Caco-2 (cell line): ENCODE measurements around the gene GRB10. TPM values are rescaled to one million over a fixed set of nuclear protein-coding genes. Genes with fewer than 3 reads are reported as not detected.

Source experiments
- BruUV-seq: library from RNA; stranded (reverse); fragments of 400-500 nt; replicated peaks from 2 replicates; lab custom pipeline; 2021; lab: Mats Ljungman, UMichigan
- CTCF ChIA-PET: fragments of 300-600 bp; sonication (Branson Sonifier 250); formaldehyde crosslinking; loops from one replicate; lab custom pipeline; 2022; ENCODE audit warnings: antibody characterized with exemption; lab: Charles Lee
- POLR2A ChIA-PET: fragments of 300-600 bp; sonication (Branson Sonifier 250); formaldehyde crosslinking; loops from one replicate; lab custom pipeline; 2022; ENCODE audit warnings: antibody characterized with exemption; lab: Charles Lee
- DNase-seq, 2 experiments: peaks; one replicate each; pipeline versions ENCODE4 v3.0.0 to v3.0.0-alpha.2; 2020 to 2022
- H3K27me3 ChIP-seq: replicated peaks from 2 replicates; pipeline ENCODE4 v1.6.0; 2011; ENCODE audit warnings: low read length; ENCODE audit not compliant: control insufficient read depth, insufficient read depth
- H3K36me3 ChIP-seq: 2 replicates; pipeline ENCODE4 v1.5.1; 2011; ENCODE audit warnings: low read length; ENCODE audit not compliant: control insufficient read depth, insufficient read depth
- H3K4me1 ChIP-seq: fragments of 250-450 bp; sonication (Bioruptor Pico); 2 replicates; pipeline ENCODE4 v1.5.1; 2020; ENCODE audit warnings: mild to moderate bottlenecking
- H3K4me3 ChIP-seq: 2 replicates; pipeline ENCODE4 v1.5.1; 2011; ENCODE audit warnings: low read depth, mild to moderate bottlenecking, control low read depth, low read length
- H3K9me3 ChIP-seq: fragments of 250-450 bp; sonication (Bioruptor Pico); 2 replicates; pipeline ENCODE4 v1.5.1; 2020; ENCODE audit warnings: mild to moderate bottlenecking, moderate library complexity
- H3K27ac Mint-ChIP-seq: one replicate; pipeline ENCODE4 v1.8.0; 2022; ENCODE audit warnings: mixed read lengths; ENCODE audit not compliant: unreplicated experiment
- H3K27me3 Mint-ChIP-seq: one replicate; pipeline ENCODE4 v1.8.0; 2022; ENCODE audit warnings: mixed read lengths; ENCODE audit not compliant: insufficient read depth, unreplicated experiment
- H3K36me3 Mint-ChIP-seq: one replicate; pipeline ENCODE4 v1.8.0; 2022; ENCODE audit warnings: mild to moderate bottlenecking, mixed read lengths; ENCODE audit not compliant: insufficient read depth, unreplicated experiment
- H3K4me1 Mint-ChIP-seq: one replicate; pipeline ENCODE4 v1.8.0; 2022; ENCODE audit warnings: low read depth, mixed read lengths; ENCODE audit not compliant: unreplicated experiment
- H3K4me3 Mint-ChIP-seq: one replicate; pipeline ENCODE4 v1.8.0; 2022; ENCODE audit warnings: mild to moderate bottlenecking, moderate library complexity, mixed read lengths; ENCODE audit not compliant: unreplicated experiment
- H3K9me3 Mint-ChIP-seq: one replicate; pipeline ENCODE4 v1.8.0; 2022; ENCODE audit warnings: mixed read lengths; ENCODE audit not compliant: unreplicated experiment
- intact Hi-C: fragments of 100-400 bp; cut with micrococcal nuclease; formaldehyde crosslinking; loops from one replicate; pipeline ENCODE4 v1.10.0; 2022; ENCODE audit not compliant: unreplicated experiment
- total RNA-seq: library from RNA; stranded (reverse); gene quantifications from 2 replicates; pipeline ENCODE4 v1.2.3, GENCODE V29; 2022
- TF ChIP-seq, protein P1 (sequence below), 2 experiments: fragments of 200-600 bp in 1 of 2; IDR thresholded peaks; 1 replicate in 1 of 2; 2 replicates in 1 of 2; pipeline versions ENCODE4 v1.5.1 to v1.8.0; 2011 to 2022; ENCODE audit warnings: antibody characterized with exemption in 1 of 2, control low read depth in 1 of 2, inconsistent platforms in 1 of 2, low read depth in 1 of 2, low read length in 1 of 2, mild to moderate bottlenecking in 1 of 2, moderate library complexity in 1 of 2; ENCODE audit not compliant: insufficient read depth in 1 of 2, severe bottlenecking in 1 of 2, unreplicated experiment in 1 of 2

GRB10 gene
- total RNA-seq, 1 experiment from 2014 or later = 79.3 TPM

DNA sequence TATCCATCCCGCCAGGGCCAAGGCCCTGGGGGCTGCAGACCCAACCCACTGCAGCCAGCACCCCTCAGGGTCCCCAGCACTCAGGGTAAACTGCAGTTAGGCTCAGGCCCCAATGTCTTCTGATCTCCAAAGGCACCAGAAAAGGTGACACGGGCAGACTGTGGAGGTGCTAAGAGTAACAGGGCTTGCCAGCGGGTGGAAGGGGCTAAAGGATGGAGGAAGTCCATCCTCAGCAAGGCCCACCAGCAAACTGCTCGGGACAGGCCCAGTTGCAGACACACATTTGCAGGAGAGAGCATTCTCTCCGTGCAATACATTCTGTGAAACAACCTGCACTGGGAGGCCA lies 121.9 kb downstream of the GRB10 start:
- no TSS peak for BruUV-seq
- H3K9me3 Mint-ChIP-seq = no peaks in the 10 kb centered on the region
- no peak overlapping the region for H3K27ac Mint-ChIP-seq
- H3K4me1 Mint-ChIP-seq = no peaks in the 10 kb centered on the region
- no peak overlapping the region for H3K4me3 Mint-ChIP-seq
- Histone ChIP-seq H3K4me1 (no peaks in the 10 kb centered on the region), H3K36me3 (no peaks in the 10 kb centered on the region; the same call in none of the 2 replicates), H3K27me3 (no peaks in the 10 kb centered on the region), H3K4me3 (no peak overlapping the region), H3K9me3 (no peaks in the 10 kb centered on the region)
- TF ChIP-seq, protein P1, sequence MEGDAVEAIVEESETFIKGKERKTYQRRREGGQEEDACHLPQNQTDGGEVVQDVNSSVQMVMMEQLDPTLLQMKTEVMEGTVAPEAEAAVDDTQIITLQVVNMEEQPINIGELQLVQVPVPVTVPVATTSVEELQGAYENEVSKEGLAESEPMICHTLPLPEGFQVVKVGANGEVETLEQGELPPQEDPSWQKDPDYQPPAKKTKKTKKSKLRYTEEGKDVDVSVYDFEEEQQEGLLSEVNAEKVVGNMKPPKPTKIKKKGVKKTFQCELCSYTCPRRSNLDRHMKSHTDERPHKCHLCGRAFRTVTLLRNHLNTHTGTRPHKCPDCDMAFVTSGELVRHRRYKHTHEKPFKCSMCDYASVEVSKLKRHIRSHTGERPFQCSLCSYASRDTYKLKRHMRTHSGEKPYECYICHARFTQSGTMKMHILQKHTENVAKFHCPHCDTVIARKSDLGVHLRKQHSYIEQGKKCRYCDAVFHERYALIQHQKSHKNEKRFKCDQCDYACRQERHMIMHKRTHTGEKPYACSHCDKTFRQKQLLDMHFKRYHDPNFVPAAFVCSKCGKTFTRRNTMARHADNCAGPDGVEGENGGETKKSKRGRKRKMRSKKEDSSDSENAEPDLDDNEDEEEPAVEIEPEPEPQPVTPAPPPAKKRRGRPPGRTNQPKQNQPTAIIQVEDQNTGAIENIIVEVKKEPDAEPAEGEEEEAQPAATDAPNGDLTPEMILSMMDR (IDR thresholded peaks at IDR 0.05; ENCODE audit: insufficient read depth in 1 of 2, low read depth in 1 of 2, low read length in 1 of 2, severe bottlenecking in 1 of 2, unreplicated experiment in 1 of 2) = no peak
- H3K27me3 Mint-ChIP-seq = no peaks in the 10 kb centered on the region
- CTCF ChIA-PET = no interaction called here
- POLR2A ChIA-PET = no interaction called here
- intact Hi-C loops = no loop called here
- H3K36me3 Mint-ChIP-seq = peaks cover 49% of the 10 kb centered on the region
- DNase-seq = no peak

DNA sequence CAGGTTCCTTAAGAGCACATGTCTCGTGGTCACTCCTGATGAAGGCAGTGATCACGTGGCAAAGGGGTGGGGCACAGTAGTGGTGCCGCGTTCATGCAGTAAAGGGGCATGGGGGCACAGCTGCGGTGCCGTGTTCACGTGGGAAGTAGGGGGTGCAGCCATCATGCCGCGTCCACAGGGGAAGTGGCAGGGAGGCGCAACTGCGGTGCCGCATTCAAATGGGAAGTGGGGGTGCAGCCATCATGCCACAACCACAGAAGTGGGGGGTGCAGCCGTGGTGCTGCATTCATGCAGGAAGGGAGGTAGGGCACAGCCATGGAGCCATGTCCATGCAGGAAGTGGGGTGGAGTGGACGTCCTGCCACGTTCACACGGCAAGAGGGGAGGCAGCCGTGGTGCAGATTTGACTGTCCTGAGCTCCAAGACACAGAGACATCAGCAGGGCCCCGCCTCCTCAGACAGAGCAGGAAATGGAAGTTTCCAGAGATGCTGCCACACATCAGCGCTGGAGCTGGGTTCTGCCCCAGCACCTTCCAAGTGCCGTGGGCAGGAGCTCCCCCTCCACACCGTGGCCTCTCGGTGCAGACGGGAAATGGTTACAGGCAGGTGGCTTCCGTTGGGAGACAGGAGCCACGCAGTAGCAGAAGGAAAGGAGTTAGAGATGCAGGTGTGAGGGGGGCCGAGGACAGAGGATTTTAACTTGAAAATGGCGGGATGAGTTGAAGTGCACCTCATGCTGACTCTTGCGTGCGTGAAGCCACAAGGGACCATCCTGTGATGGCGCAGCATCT lies 122.5 kb downstream of the GRB10 start:
- TF ChIP-seq, protein P1 (IDR thresholded peaks at IDR 0.05; ENCODE audit: insufficient read depth in 1 of 2, low read depth in 1 of 2, low read length in 1 of 2, severe bottlenecking in 1 of 2, unreplicated experiment in 1 of 2) = no peak
- intact Hi-C loops = no loop called here
- ChIA-PET POLR2A (no interaction called here), CTCF (no interaction called here)
- Histone ChIP-seq H3K36me3 (no peaks in the 10 kb centered on the region; the same call in none of the 2 replicates), H3K4me3 (no peak overlapping the region), H3K9me3 (no peaks in the 10 kb centered on the region), H3K4me1 (no peaks in the 10 kb centered on the region), H3K27me3 (no peaks in the 10 kb centered on the region)
- H3K9me3 Mint-ChIP-seq = no peaks in the 10 kb centered on the region
- no peaks in the 10 kb centered on the region for H3K27me3 Mint-ChIP-seq
- H3K4me1 Mint-ChIP-seq = no peaks in the 10 kb centered on the region
- no peak for DNase-seq
- no TSS peak for BruUV-seq
- no peak overlapping the region for H3K4me3 Mint-ChIP-seq
- peaks cover 49% of the 10 kb centered on the region for H3K36me3 Mint-ChIP-seq
- H3K27ac Mint-ChIP-seq = no peak overlapping the region

DNA sequence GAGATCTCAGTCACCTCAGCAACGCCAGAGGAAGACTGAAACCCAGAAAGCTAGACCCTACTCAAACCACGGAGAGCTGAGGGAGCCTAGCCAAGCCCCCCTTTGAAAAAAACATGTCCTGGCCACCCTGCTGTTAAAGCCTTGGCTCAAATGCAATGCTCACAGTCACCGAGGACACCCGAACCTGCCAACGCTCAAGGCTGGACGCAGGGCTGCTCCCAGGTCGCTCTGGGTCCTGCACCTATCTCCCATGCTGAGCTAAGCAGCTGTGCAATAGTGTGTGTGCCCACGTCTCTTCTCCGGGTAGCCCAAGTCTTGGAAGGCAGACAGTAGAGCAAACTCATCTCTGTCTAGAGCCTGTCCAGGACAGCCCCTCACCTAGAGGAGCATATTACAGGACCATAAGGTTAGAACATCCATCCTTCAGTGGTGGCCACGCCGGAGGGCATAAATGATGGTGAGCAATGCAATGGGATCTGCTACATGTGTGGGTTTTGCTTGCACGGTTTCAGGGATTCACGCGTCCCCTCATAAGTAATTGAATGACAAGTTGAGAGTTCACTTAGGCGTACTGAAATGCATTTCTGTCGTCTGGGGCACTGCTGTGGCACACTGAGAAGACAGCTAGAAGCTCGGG lies 123.2 kb downstream of the GRB10 start:
- DNase-seq = no peak
- ChIA-PET CTCF (no interaction called here), POLR2A (no interaction called here)
- Mint-ChIP-seq H3K27ac (no peak overlapping the region), H3K4me3 (no peak overlapping the region), H3K36me3 (peaks cover 44% of the 10 kb centered on the region), H3K9me3 (no peaks in the 10 kb centered on the region), H3K27me3 (no peaks in the 10 kb centered on the region), H3K4me1 (no peaks in the 10 kb centered on the region)
- no peaks in the 10 kb centered on the region for H3K27me3 ChIP-seq
- no peaks in the 10 kb centered on the region; the same call in none of the 2 replicates for H3K36me3 ChIP-seq
- H3K4me3 ChIP-seq = no peak overlapping the region
- no peaks in the 10 kb centered on the region for H3K4me1 ChIP-seq
- TF ChIP-seq, protein P1 (IDR thresholded peaks at IDR 0.05; ENCODE audit: insufficient read depth in 1 of 2, low read depth in 1 of 2, low read length in 1 of 2, severe bottlenecking in 1 of 2, unreplicated experiment in 1 of 2) = no peak
- no peaks in the 10 kb centered on the region for H3K9me3 ChIP-seq
- intact Hi-C loops = no loop called here
- BruUV-seq = no TSS peak
